ENCODE results near the gene AATK.

GRCh38 chr17:81128338-81128737 is 37.7 kb downstream of the AATK start:
- TF ChIP-seq EZH2 (IDR thresholded peaks at IDR 0.05; ENCODE audit: low read length, unreplicated experiment) = no peak
- TF ChIP-seq, protein P1, sequence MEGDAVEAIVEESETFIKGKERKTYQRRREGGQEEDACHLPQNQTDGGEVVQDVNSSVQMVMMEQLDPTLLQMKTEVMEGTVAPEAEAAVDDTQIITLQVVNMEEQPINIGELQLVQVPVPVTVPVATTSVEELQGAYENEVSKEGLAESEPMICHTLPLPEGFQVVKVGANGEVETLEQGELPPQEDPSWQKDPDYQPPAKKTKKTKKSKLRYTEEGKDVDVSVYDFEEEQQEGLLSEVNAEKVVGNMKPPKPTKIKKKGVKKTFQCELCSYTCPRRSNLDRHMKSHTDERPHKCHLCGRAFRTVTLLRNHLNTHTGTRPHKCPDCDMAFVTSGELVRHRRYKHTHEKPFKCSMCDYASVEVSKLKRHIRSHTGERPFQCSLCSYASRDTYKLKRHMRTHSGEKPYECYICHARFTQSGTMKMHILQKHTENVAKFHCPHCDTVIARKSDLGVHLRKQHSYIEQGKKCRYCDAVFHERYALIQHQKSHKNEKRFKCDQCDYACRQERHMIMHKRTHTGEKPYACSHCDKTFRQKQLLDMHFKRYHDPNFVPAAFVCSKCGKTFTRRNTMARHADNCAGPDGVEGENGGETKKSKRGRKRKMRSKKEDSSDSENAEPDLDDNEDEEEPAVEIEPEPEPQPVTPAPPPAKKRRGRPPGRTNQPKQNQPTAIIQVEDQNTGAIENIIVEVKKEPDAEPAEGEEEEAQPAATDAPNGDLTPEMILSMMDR (conservative IDR thresholded peaks at IDR 0.05; ENCODE audit: low read depth, low read length) = no peak
- no peak for TF ChIP-seq EZH2phosphoT487 (IDR thresholded peaks at IDR 0.05; ENCODE audit: borderline replicate concordance, low read length)
